RWPE2 (cell line): ENCODE measurements around the gene MCF2L.

Experiments
- ATAC-seq: fragments of 200-7000 bp; cut with Tn5 transposase; 3 replicates; pipeline ENCODE4 v1.9.1; 2021; ENCODE audit warnings: low read depth
- DNase-seq: peaks from one replicate; pipeline ENCODE4 v3.0.0-alpha.2; 2020; ENCODE audit warnings: low spot score
- H3K27ac ChIP-seq: fragments of 450-650 bp; 2 replicates; pipeline ENCODE4 v1.5.1; 2017; ENCODE audit warnings: mild to moderate bottlenecking; ENCODE audit not compliant: poor library complexity, severe bottlenecking
- H3K27me3 ChIP-seq: fragments of 250-450 bp; sonication (Bioruptor Pico); 2 replicates; pipeline ENCODE4 v1.5.1; 2021; ENCODE audit warnings: mild to moderate bottlenecking, moderate library complexity; ENCODE audit not compliant: insufficient read depth, poor library complexity, severe bottlenecking
- H3K36me3 ChIP-seq: fragments of 250-450 bp; sonication (Bioruptor Pico); 2 replicates; pipeline ENCODE4 v1.5.1; 2020; ENCODE audit warnings: low read depth, mild to moderate bottlenecking, moderate library complexity
- H3K4me1 ChIP-seq: fragments of 250-450 bp; sonication (Bioruptor Pico); 2 replicates; pipeline ENCODE4 v1.5.1; 2021; ENCODE audit warnings: mild to moderate bottlenecking, moderate library complexity; ENCODE audit not compliant: insufficient read depth, poor library complexity, severe bottlenecking
- H3K4me3 ChIP-seq: fragments of 250-450 bp; sonication (Bioruptor Pico); 2 replicates; pipeline ENCODE4 v1.5.1; 2021; ENCODE audit warnings: mild to moderate bottlenecking, moderate library complexity; ENCODE audit not compliant: severe bottlenecking
- H3K9me3 ChIP-seq: fragments of 250-450 bp; sonication (Bioruptor Pico); 2 replicates; pipeline ENCODE4 v1.5.1; 2021; ENCODE audit warnings: mild to moderate bottlenecking, moderate library complexity; ENCODE audit not compliant: severe bottlenecking
- TF ChIP-seq, protein P1 (sequence below): fragments of 450-650 bp; IDR thresholded peaks from one replicate; pipeline ENCODE4 v1.5.1; 2017; ENCODE audit warnings: mild to moderate bottlenecking, moderate library complexity; ENCODE audit not compliant: poor library complexity, severe bottlenecking

The MCF2L gene

DNA sequence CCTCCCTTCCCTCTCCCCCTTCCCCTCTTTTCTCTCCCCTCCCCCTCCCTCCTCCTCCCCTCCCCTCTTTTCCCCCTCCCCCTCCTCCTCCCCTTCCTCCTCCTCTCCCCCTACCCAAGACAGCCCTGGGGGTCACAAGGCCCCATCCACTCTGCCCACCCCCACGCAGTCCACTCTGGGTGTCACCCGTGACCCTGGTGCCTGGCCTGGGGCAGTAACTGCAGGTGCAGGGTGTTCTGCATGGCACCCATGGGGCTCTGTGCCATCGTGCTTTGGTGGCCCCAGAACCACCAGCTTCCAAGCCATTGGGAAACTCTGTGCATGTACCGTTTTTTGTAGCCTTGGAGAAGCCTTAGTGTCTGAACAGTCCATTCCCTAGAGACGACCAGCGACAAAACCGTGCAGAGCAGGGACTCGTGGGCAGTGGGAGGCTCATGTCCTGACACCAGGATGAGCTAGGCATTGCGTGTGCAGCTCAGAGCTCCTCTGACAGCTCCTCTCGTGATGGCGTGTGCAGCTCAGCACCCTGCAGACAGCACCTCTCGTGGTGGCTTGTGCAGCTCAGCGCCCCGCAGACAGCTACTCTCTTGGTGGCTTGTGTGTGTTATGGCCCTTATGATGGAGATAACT lies 92.9 kb downstream of the MCF2L start:
- Histone ChIP-seq H3K4me1 (no peaks in the 10 kb centered on the region), H3K36me3 (no peaks in the 10 kb centered on the region), H3K9me3 (no peaks in the 10 kb centered on the region), H3K27ac (no peak overlapping the region), H3K4me3 (no peak overlapping the region), H3K27me3 (no peaks in the 10 kb centered on the region)
- peak; percentile 45 for DNase-seq
- ATAC-seq = no peak
- TF ChIP-seq, protein P1, sequence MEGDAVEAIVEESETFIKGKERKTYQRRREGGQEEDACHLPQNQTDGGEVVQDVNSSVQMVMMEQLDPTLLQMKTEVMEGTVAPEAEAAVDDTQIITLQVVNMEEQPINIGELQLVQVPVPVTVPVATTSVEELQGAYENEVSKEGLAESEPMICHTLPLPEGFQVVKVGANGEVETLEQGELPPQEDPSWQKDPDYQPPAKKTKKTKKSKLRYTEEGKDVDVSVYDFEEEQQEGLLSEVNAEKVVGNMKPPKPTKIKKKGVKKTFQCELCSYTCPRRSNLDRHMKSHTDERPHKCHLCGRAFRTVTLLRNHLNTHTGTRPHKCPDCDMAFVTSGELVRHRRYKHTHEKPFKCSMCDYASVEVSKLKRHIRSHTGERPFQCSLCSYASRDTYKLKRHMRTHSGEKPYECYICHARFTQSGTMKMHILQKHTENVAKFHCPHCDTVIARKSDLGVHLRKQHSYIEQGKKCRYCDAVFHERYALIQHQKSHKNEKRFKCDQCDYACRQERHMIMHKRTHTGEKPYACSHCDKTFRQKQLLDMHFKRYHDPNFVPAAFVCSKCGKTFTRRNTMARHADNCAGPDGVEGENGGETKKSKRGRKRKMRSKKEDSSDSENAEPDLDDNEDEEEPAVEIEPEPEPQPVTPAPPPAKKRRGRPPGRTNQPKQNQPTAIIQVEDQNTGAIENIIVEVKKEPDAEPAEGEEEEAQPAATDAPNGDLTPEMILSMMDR = no peak

GRCh38 chr13:113062691-113063090 lies 93.7 kb downstream of the MCF2L start:
- H3K27ac ChIP-seq = no peak overlapping the region
- no peaks in the 10 kb centered on the region for H3K4me1 ChIP-seq
- H3K4me3 ChIP-seq = no peak overlapping the region
- no peaks in the 10 kb centered on the region for H3K9me3 ChIP-seq
- no peak for ATAC-seq
- TF ChIP-seq, protein P1 = no peak
- no peaks in the 10 kb centered on the region for H3K27me3 ChIP-seq
- no peaks in the 10 kb centered on the region for H3K36me3 ChIP-seq
- no peak for DNase-seq

DNA sequence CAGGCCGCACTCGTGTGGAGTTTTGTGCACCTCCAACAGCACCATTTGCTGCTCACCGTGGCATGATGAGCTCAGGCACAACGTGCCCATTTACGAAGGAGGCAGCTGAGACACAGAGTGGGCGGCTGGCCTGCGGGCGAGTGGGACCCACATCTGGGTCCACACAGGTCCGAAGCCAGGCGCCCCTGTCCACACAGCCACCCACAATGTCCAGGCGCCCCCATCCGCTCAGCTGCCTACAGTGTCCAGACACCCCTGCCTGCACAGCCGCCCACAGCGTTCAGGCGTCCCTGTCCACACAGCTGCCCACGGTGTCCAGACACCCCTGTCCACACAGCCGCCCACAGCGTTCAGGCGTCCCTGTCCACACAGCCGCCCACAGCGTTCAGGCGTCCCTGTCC lies 94.1 kb downstream of the MCF2L start:
- ATAC-seq = no peak
- TF ChIP-seq, protein P1 = no peak
- peak; percentile 40 for DNase-seq
- Histone ChIP-seq H3K4me1 (no peaks in the 10 kb centered on the region), H3K36me3 (no peaks in the 10 kb centered on the region), H3K27ac (no peak overlapping the region), H3K4me3 (no peak overlapping the region), H3K27me3 (no peaks in the 10 kb centered on the region), H3K9me3 (no peaks in the 10 kb centered on the region)

GRCh38 chr13:113064000-113064533 lies 95.1 kb downstream of the MCF2L start:
- Histone ChIP-seq H3K4me1 (no peaks in the 10 kb centered on the region), H3K27ac (no peak overlapping the region), H3K36me3 (no peaks in the 10 kb centered on the region), H3K9me3 (no peaks in the 10 kb centered on the region), H3K4me3 (no peak overlapping the region), H3K27me3 (no peaks in the 10 kb centered on the region)
- ATAC-seq (no peak), DNase-seq (no peak)
- TF ChIP-seq, protein P1 = no peak
